Left renal pelvis (tissue), 4 donors: ENCODE measurements around the gene CDX1. TPM values are rescaled to one million over a fixed set of nuclear protein-coding genes. Genes with fewer than 3 reads are reported as not detected.

Experiments used
- DNase-seq, 4 donors: peaks; one replicate each; pipeline ENCODE4 v3.0.0-alpha.2; 2013; ENCODE audit warnings: low read depth in 4 of 4, low spot score in 3 of 4
- polyA plus RNA-seq, 4 donors: library from polyadenylated mRNA; unstranded; fragments of 120-200 nt; gene quantifications; one replicate each; pipeline ENCODE4 v1.2.1, GENCODE V29; 2013; ENCODE audit not compliant: insufficient read length in 4 of 4

The CDX1 gene
- polyA plus RNA-seq, 4 donors, result 0.10 to 0.73 (median 0.53) TPM

DNA sequence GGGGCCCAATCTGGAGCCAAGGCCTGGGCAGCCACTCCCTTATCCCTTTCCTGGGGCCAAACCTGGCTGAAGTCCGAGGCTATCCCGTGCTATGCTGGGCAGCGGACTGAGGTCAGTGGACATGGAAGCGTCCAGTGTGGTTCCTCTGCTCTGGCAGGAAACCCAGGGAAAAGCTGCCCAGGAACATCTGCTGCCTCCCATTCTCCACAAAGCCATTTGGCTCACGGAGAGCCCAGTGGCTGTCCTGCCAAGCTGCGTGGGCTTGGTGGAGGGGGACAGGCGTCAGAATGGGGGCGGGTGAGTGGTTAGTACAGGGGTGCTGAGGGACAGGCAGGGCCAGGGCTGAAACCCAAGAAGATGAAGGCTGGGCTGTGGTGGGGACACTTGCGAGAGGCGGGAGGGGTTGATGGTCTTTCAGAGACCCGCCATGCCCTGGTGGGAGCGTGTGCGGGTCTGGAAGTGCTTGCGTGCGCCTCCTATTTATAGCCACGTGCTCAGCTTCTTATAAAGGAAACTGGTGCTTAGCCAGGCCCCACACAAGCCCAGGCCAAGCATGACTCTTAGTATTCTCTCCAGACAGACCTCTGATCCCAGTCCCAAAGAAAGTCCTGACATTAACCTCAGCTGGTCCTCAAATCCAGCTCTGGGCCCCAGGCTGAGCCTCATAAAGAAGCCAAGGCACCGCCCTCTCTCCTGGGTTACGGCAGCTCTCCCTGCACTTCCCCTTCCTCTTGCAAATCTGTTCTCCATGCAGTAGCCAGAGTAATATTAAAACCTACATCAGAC is 13.9 kb downstream of the CDX1 start:
- no peak for DNase-seq

DNA sequence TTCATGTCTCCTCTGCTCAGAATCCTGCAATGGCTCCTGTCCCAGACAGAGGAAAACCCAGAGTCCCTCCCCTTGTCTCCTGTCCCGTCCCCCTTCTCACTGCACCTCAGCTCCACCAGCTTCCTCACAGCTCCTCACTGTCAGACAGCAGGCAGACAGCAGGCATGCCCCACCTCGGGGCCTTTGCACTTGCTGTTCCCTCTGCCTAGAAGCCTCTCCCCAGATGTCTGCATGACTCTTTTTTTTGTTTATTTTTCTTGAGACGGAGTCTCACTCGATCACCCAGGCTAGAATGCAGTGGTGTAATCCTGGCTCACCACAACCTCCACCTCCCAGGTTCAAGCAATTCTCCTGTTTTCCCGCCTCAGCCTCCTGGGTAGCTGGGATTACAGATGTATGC is 14.4 kb downstream of the CDX1 start:
- no peak for DNase-seq

DNA sequence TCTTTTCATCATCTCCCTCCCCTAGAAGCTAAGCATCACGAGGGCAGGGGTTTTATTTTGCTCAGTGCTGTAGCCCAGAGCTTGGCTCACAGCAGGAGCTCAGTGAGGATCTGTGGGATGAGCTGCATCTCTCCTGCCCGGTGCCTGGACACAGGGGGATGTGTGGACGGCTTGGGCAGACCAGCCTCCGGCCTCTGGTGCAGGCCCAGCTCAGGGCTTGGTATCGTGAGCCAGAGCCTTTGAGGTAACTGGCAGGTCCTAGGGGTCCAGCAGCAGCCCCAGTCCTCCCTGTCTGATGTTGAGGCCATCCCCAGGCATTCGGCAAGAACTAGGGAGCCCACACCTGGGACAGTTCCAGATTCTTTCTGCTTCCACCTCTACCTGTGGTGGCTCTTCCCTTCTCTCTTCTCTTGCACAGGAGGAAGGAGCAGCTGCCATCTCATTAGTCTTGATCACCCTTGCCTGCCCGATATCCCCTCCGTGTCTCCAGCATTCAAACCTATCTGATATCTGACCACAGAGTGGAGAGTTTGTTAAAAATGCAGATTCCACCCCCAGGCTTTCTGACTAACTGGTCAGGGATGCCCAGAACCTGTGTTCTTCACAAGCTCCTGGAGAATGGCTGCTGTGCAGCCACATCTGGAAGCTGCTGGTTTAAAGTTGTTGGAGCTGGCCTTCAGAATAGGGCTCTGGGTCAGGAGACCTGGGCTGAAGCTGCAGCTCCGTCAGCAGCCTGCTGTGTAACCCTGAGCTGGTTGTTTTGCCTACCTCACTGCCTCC is 15.4 kb downstream of the CDX1 start:
- DNase-seq, result no peak

DNA sequence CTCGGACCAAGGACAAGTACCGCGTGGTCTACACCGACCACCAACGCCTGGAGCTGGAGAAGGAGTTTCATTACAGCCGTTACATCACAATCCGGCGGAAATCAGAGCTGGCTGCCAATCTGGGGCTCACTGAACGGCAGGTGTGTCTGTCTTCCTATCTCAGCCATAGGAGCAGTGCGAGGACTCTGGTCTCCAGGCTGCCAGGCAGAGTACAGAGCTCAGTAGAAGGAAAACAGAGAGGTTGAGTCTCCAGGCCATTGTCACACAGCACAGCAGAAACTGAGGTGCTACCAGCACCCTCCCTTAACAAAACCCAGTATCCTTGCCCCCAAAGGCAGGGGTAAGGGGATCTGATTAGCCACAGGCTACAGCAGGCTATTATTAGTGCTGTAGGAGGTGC is 16.2 kb downstream of the CDX1 start:
- no peak for DNase-seq

DNA sequence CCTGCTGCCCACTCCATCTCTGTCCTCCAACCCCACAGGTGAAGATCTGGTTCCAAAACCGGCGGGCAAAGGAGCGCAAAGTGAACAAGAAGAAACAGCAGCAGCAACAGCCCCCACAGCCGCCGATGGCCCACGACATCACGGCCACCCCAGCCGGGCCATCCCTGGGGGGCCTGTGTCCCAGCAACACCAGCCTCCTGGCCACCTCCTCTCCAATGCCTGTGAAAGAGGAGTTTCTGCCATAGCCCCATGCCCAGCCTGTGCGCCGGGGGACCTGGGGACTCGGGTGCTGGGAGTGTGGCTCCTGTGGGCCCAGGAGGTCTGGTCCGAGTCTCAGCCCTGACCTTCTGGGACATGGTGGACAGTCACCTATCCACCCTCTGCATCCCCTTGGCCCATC is 16.9 kb downstream of the CDX1 start:
- no peak for DNase-seq

DNA sequence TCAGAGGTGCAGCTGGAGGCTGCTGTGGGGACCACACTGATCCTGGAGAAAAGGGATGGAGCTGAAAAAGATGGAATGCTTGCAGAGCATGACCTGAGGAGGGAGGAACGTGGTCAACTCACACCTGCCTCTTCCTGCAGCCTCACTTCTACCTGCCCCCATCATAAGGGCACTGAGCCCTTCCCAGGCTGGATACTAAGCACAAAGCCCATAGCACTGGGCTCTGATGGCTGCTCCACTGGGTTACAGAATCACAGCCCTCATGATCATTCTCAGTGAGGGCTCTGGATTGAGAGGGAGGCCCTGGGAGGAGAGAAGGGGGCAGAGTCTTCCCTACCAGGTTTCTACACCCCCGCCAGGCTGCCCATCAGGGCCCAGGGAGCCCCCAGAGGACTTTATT is 17.4 kb downstream of the CDX1 start:
- no peak for DNase-seq

DNA sequence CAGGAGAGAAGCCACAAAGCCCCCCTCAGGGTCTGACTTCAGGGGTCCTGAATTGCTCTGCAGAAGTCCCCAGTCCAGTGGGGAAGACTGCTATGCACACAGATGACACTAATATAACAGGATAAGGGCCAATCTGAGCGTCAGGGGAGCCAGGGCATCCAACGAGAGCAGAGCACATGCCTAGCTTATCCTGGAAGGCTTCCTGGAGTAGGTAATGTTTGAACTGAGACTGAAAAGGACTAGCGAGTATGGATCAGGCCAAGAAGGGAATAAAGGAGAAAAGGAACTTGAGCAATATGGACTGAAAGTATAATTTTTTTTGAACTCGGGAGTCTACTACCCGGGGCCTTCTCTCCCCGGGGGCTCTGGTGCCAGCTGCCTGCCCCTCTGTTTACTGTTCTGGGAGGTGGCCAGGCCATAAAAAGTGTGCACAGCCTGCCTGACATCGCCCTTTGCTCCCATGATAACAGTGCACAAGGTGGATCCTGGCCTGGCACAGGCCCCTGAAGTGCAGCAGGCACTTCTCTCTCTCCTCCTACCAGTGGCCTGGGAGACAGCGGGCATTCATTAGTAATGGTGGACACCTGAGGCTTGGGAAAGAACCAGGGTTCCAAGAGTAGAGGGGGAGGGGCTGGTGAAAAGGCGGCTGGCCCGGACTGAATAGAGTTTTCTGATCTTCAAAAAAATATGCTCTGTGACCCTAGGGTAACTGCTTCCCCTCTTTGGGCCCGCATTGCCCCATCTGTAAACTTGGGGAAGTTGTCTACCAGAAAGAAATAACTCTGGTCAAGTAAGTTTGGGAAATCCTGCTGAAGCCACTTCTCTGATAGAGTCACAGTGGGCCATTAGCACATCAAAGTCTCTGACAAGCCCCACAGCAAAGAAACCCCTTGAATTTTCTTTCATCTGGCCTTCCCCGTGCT is 18.7 kb downstream of the CDX1 start:
- DNase-seq, result no peak

DNA sequence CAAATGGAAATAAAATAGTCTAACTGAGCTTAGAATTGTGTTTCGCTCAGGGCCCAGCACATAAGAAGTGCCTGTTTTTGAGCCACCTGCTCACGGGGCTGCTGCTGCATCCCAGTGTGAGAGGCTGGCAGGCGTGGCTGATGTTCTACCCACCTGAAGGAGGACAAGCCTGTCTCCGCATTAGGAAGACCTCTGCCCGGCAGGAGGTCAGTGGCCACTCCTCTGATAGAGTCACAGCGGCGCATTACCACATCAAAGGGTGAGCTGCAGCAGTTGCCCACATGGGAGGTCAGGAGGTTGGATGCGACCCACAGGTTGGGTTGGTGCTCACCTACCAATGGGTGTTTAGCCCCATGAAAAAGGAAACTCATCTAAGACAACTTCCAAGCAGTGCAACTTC is 19.6 kb downstream of the CDX1 start:
- DNase-seq, result no peak

DNA sequence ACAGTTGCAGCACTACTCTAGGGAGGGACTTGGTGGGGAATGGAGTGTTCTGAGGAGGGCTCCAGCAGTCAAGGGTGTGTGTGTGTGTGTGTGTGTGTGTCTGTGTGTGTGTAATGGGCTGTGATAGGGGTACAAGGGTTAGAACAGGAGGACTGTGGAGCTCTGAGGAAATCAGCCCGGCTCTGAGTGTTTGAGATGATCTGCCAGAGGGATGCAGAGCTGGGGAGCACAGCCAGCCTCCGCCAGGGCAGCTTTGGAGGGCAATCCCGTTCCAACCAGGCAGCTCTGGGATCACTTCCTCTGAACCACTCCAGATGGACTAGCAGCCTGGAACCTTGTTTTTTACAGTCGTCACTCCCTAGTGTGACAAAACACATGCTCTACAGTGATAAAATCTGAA is 20.3 kb downstream of the CDX1 start:
- DNase-seq, result no peak

DNA sequence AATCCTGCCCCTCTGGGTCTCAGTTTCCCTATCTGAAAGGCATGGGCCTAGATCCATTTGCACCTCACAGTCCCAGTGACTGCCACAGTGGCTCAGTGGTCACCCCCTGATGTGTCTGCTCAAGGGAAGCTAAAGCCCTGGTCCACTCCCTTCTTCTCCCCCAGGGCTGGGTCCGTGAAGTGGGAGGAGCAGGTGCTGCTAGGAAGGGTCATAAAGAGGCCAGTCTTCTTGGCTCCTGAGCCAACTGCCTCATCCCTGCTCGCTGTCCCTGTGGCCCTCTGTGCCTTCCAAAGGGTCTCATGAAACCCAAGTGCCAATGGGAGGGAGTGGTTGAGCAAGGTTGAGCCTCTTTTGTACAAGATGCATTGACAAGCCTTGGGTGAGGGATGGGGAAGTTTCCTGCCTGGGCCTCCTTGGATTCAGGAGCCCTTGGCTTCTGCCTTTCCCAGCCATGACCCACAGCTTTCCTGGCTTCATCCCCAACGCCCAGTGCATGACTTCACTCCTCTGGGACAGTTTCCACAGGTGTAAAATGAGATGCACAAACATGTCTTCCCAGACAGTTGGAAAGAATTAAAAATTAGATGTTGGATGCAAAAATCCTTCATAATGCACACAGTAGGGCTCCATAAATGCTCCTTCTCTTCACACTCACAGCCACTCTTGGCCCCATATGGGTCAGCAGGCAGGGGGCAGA is 21.7 kb downstream of the CDX1 start:
- DNase-seq, result no peak

DNA sequence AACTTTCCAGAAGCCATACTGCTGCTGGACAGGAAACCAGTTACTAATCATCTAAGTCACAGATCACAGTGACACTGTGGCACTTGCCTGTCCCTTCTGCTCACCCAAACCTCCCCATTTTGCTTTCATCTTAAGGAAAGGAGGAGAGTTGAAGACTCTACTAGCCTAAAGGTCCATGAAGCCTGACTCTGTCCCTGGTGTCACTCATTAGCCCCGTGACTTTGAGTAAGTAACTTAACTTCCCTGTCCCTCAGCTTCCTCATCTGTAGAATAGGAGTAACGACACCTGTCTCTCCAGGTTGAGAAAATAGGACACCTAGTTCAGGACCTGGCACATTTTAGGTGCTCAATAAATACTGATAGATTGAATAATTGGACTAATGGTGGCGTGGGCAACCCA is 22.7 kb downstream of the CDX1 start:
- no peak for DNase-seq

DNA sequence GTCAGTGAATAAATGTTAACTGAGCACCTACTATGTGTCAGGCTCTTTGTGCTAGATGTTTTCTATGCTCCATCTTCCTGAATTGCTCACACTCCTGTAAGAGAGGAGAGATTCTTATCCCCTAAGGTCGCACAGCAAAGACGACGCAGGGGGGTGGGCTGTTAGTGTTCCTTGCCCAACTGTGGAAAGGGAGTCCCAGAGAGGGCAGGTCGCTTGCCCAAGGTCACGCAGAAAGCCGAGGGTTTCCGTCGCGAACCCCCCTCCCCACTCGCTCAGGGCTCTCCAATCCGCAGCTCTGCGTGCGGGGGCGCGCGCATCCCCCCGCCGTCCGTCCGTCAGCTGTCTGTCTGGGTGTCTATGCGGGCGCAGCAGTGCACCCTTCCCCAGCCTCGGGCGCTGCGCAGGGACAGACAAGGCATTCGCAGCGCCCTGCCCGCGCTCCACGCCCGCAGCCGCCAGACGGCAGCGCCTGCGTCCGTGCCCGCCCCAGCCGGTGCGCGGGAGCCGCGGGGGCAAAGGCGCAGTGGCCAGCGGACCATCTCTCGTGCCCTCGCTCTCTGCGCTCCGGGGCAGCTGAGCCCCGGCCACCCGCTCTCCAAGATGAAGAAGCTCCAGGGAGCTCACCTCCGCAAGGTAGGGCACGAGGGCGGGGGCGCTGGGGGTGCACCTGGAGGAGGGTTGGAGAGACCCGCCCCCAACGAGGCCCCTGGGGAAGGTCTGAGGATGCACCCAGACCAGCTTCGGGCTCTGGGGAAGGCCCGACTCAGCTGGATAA is 23.3 kb downstream of the CDX1 start, which contains the start of gene SLC6A7:
Gene SLC6A7 (plus strand): TSS at position 335 of the 775 bp plus-strand sequence. CDS start 266 bp downstream, at position 601.
- no peak for DNase-seq

DNA sequence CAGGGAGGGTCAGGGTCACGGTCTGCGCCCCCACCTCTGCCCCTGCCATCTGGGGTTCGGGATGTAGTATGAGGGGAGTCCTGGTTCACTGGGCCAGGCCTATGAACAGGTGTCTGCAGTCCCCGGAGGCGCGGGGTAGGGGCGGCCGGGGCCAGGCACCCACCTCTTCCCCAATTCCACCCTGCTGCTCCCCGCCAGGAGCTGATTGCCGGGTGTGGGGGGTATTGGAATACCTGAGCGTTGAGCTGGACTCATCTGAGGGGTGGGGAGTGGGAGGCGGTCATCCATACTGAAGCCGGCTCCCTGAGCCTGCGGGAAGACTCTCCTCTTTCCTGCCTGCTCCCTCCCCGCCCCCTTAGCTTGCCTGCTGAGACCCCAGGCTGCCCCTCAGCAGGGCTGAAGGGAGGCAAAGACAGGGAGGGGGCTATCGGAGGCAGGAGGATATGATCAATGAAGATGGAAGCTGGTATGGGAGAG is 24.0 kb downstream of the CDX1 start:
- no peak for DNase-seq

DNA sequence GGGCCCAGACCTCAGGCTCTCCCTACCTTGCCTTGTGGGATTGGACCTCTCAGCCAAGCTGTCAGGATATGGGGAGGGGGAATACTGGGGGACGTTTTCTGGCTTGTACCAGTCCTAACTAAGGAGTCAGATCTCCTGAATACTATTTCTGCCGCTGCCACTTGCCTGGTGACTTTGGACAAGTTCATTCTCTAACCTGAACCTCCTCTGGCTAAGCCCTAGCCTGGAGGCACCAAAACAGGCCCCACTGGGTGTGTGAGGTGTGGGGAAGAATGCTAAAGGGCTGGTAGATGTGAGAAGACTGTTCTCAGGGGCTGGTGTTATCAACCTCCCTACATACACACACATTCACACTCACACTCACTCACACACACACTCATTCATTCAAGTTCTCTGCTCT is 24.4 kb downstream of the CDX1 start:
- DNase-seq, result no peak

DNA sequence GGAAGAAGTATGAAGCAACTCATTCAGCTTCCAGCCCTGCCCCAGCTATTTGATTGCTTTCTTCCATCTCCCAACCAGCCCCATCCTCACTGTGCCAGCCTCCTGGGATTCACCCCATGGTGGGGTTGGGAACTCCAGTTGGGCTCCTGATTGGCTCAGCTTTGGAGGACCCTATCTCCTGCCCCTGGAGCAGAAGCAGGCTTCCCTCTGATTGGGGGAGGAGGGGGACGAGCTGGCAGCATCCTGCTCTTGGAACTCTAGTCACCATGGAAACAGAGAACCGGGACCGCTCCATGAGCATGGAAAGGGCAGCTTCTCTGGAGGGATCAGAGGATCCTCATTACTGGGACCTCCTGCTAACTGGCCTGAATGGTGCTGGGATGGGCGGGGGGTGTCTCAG is 25.9 kb downstream of the CDX1 start:
- DNase-seq, result no peak

DNA sequence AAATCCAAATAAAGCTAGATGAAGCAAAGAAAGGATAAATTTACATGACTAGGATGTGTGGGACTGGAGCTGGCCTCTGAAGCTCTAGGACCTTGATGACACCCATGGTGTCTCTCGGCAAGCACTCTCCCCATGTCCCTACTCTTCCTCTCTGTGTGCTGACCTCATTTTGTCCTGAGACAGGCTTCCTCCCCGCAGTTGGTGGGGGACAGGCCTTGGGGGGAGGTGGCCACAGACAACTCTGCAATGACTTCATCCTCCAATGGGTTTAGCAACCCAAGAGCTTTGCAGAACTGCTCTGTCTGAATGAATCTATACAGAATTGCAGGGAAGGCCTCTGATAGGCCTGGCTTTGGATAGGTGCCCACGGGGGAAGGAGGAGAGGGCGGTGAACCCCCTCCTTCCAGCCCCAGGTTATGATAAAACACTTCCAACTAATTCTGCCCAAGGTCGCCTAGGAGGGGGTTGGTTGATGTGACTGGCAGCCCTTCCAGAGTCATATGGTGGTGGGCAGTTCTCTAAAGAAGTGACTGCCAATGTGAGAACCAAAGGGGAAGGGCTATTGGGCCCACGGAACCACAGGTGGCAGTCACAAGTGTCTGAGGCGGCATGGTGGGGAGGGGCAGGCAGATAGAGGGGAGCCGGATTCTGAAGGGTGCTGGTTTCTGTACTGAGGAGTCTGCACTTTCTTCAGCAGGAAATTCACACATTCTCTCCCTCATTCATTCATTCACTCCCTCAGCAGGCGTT is 29.3 kb downstream of the CDX1 start:
- DNase-seq, result no peak

DNA sequence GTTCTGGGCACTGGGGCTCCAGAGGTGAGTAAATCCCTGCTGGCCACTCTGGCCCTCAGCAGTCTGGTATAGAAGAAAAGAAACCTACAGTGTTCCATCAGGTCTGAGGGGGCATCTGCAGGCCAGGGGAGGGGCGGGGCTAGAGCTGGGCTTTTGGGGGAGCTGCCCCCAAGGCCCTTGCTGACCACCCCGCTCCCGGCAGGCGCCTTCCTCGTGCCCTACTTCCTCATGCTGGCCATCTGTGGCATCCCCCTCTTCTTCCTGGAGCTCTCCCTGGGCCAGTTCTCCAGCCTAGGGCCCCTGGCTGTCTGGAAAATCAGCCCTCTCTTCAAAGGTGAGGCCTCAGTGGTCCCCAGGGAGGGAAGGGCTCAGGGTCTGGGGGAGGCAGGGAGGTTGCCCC is 29.9 kb downstream of the CDX1 start:
- DNase-seq, result no peak

DNA sequence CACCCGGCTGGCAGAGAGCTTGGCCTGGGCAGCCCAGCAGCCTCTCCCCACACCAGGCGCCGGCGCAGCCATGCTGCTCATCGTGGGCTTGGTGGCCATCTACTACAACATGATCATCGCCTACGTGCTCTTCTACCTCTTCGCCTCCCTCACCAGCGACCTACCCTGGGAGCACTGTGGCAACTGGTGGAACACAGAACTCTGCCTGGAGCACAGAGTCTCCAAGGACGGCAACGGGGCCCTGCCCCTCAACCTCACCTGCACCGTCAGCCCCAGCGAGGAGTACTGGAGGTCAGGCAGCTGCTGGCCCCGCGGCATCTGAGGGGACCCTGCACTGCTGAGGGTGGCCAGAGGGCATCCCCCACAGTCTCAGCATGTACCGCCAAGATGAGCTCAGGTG is 30.4 kb downstream of the CDX1 start:
- no peak for DNase-seq

DNA sequence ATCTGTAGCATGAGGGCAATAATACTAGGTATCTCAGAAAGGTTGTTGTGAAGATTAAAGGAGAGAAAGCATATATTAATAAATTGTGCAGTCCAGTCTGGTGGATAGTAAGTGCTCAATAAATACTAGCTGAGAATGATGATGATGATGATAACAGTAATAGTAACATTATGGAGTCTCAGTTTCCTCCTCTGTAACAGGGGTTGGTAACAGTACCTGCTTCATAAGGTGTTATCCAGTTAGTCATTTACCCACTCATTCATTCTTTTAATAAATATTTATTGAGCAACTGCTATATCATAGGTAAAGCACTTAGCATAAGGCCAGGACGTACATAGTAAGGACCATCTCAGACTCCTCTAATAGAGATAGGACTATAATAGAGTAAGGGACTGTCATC is 30.9 kb downstream of the CDX1 start:
- DNase-seq, result no peak
